NOMO-1 treated with dmso at 0.1 percent for 144 hours (cell line): ENCODE data around the gene TNS3.

Source experiments
- DNase-seq: peaks from one replicate; lab custom pipeline; 2025; ENCODE audit not compliant: unreplicated experiment; lab: John Stamatoyannopoulos, UW

The TNS3 gene

GRCh38 chr7:47490501-47491265, 91.2 kb downstream of the TNS3 start:
- DNase-seq, result no peak

GRCh38 chr7:47489624-47490023, 92.3 kb downstream of the TNS3 start:
- no peak for DNase-seq

GRCh38 chr7:47488969-47489342, 93.0 kb downstream of the TNS3 start:
- no peak for DNase-seq

- no peak for DNase-seq
Measured at GRCh38 chr7:47488201-47488968, 93.5 kb downstream of the TNS3 start.

GRCh38 chr7:47485640-47486435, 96.1 kb downstream of the TNS3 start:
- no peak for DNase-seq

- DNase-seq, result no peak
Measured at GRCh38 chr7:47484923-47485639, 96.8 kb downstream of the TNS3 start.

- no peak for DNase-seq
Measured at GRCh38 chr7:47484457-47484856, 97.5 kb downstream of the TNS3 start.

- no peak for DNase-seq
Measured at GRCh38 chr7:47483604-47484273, 98.2 kb downstream of the TNS3 start.

- peak; percentile 23 for DNase-seq
Measured at GRCh38 chr7:47482013-47482875, 99.7 kb downstream of the TNS3 start.

GRCh38 chr7:47481541-47482012, 100.3 kb downstream of the TNS3 start:
- no peak for DNase-seq

- no peak for DNase-seq
Measured at GRCh38 chr7:47480576-47481538, 101.1 kb downstream of the TNS3 start.

- DNase-seq, result no peak
Measured at GRCh38 chr7:47479821-47480575, 101.9 kb downstream of the TNS3 start.

- no peak for DNase-seq
Measured at GRCh38 chr7:47478926-47479711, 102.8 kb downstream of the TNS3 start.

GRCh38 chr7:47478017-47478344, 103.9 kb downstream of the TNS3 start:
- no peak for DNase-seq

- no peak for DNase-seq
Measured at GRCh38 chr7:47477191-47478016, 104.5 kb downstream of the TNS3 start.

- no peak for DNase-seq
Measured at GRCh38 chr7:47475880-47476227, 106.1 kb downstream of the TNS3 start.
